ENCODE data around the gene FOXC1.

- TF ChIP-seq, protein P1, sequence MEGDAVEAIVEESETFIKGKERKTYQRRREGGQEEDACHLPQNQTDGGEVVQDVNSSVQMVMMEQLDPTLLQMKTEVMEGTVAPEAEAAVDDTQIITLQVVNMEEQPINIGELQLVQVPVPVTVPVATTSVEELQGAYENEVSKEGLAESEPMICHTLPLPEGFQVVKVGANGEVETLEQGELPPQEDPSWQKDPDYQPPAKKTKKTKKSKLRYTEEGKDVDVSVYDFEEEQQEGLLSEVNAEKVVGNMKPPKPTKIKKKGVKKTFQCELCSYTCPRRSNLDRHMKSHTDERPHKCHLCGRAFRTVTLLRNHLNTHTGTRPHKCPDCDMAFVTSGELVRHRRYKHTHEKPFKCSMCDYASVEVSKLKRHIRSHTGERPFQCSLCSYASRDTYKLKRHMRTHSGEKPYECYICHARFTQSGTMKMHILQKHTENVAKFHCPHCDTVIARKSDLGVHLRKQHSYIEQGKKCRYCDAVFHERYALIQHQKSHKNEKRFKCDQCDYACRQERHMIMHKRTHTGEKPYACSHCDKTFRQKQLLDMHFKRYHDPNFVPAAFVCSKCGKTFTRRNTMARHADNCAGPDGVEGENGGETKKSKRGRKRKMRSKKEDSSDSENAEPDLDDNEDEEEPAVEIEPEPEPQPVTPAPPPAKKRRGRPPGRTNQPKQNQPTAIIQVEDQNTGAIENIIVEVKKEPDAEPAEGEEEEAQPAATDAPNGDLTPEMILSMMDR (IDR thresholded peaks at IDR 0.05), result no peak
- TF ChIP-seq POLR2AphosphoS5 (IDR thresholded peaks at IDR 0.05; ENCODE audit: insufficient read depth in 1 of 2, low read depth in 1 of 2) (no peak), POLR2A (IDR thresholded peaks at IDR 0.05) (no peak)
Observed at GRCh38 chr6:1662534-1662933, 52.8 kb downstream of the FOXC1 start.

Data from vagina (tissue), 2 donors.